SK-N-SH (cell line): ENCODE measurements around the gene IMMP1L.

Experiments used
- EZH2phosphoT487 ChIP-seq: fragments of 200-600 bp; sonication (generic); IDR thresholded peaks from 2 replicates; pipeline ENCODE4 v1.6.1; 2017; ENCODE audit warnings: low read depth, mixed run types, mild to moderate bottlenecking, antibody characterized with exemption, moderate library complexity, borderline replicate concordance
- MXI1 ChIP-seq: IDR thresholded peaks from 2 replicates; pipeline ENCODE4 v1.6.1; 2012; ENCODE audit warnings: mild to moderate bottlenecking, low read depth, low read length, improper control_type of control experiment
- PBX3 ChIP-seq: IDR thresholded peaks from 2 replicates; pipeline ENCODE4; 2012
- REST ChIP-seq: IDR thresholded peaks from 2 replicates; pipeline ENCODE4 v1.6.1; 2012; ENCODE audit warnings: mild to moderate bottlenecking, low read depth, low read length, moderate library complexity
- RFX5 ChIP-seq: IDR thresholded peaks from 2 replicates; pipeline ENCODE4 v1.6.1; 2012; ENCODE audit warnings: mild to moderate bottlenecking, improper control_type of control experiment, low read length
- SMC3 ChIP-seq: IDR thresholded peaks from 2 replicates; pipeline ENCODE4 v1.6.1; 2012; ENCODE audit warnings: low read depth, low read length, improper control_type of control experiment
- TAF1 ChIP-seq: IDR thresholded peaks from 2 replicates; pipeline ENCODE4 v1.6.1; 2012; ENCODE audit warnings: low read depth, mild to moderate bottlenecking, low read length, moderate library complexity, borderline replicate concordance
- TEAD4 ChIP-seq: IDR thresholded peaks from 2 replicates; pipeline ENCODE4 v1.4.0; 2012; ENCODE audit warnings: mild to moderate bottlenecking, borderline replicate concordance; ENCODE audit not compliant: insufficient read depth
- YY1 ChIP-seq: IDR thresholded peaks from 2 replicates; pipeline ENCODE4 v1.4.0; 2012; ENCODE audit warnings: low read depth, mild to moderate bottlenecking
- ZBTB33 ChIP-seq: IDR thresholded peaks from 2 replicates; pipeline ENCODE4 v1.4.0; 2012; ENCODE audit warnings: low read depth, borderline replicate concordance
- TF ChIP-seq, protein P1 (sequence below): fragments of 200-600 bp; sonication (generic); IDR thresholded peaks from 2 replicates; pipeline ENCODE4 v1.6.1; 2017; ENCODE audit warnings: antibody characterized with exemption, mild to moderate bottlenecking, moderate library complexity

DNA sequence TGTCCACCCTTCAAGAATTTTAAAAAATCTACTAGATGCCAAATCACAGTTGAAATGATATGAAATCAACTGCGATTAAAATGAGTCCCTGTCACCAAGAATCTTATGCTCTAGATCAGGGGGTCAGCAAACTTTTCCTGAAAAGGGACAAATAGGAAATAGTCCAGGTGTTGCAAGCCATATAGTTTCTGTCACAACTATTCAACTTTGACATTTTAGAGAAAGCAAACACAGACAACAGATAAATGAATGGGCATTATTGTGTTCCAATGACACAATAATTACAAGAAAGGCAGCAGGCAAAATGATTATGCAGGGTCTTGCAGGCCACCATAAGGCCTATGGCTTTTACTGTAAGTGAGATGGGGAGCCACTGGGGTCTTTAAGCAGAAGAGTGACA lies 58.6 kb downstream of the IMMP1L start:
- TF ChIP-seq, protein P1, sequence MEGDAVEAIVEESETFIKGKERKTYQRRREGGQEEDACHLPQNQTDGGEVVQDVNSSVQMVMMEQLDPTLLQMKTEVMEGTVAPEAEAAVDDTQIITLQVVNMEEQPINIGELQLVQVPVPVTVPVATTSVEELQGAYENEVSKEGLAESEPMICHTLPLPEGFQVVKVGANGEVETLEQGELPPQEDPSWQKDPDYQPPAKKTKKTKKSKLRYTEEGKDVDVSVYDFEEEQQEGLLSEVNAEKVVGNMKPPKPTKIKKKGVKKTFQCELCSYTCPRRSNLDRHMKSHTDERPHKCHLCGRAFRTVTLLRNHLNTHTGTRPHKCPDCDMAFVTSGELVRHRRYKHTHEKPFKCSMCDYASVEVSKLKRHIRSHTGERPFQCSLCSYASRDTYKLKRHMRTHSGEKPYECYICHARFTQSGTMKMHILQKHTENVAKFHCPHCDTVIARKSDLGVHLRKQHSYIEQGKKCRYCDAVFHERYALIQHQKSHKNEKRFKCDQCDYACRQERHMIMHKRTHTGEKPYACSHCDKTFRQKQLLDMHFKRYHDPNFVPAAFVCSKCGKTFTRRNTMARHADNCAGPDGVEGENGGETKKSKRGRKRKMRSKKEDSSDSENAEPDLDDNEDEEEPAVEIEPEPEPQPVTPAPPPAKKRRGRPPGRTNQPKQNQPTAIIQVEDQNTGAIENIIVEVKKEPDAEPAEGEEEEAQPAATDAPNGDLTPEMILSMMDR, result no peak
- TF ChIP-seq PBX3, result no peak
- no peak for TF ChIP-seq REST
- no peak for TF ChIP-seq YY1
- no peak for TF ChIP-seq EZH2phosphoT487
- TF ChIP-seq TEAD4, result no peak
- TF ChIP-seq TAF1, result no peak
- no peak for TF ChIP-seq ZBTB33
- TF ChIP-seq SMC3, result no peak
- no peak for TF ChIP-seq RFX5
- no peak for TF ChIP-seq MXI1
